Liver (tissue), 3 donors: ENCODE measurements around the gene SMC4.

Experiments
- CTCF ChIP-seq: fragments of 150-350 bp; IDR thresholded peaks from 2 replicates; pipeline ENCODE4 v1.5.1; 2017; ENCODE audit warnings: improper control_type of control experiment, low read depth, low read length; ENCODE audit not compliant: missing input control
- NR2F2 ChIP-seq: IDR thresholded peaks from 2 replicates; pipeline ENCODE4 v1.6.1; 2016; ENCODE audit warnings: antibody characterized with exemption
- donor health status: healthy.
- donor health status: healthy.

- TF ChIP-seq NR2F2 (no peak), CTCF (no peak)
Observed at GRCh38 chr3:160477750-160478149, 78.3 kb downstream of the SMC4 start.
